Activated CD4-positive, alpha-beta memory T cell treated with anti-CD3 and anti-CD28 coated beads for 36 hours (primary cell): ENCODE measurements around the gene DAGLA. TPM values are rescaled to one million over a fixed set of nuclear protein-coding genes. Genes with fewer than 3 reads are reported as not detected.

Experiments used
- CTCF ChIA-PET: fragments of 350-600 bp; sonication (Branson Sonifier 250); formaldehyde crosslinking; loops from one replicate; lab custom pipeline; 2021; ENCODE audit warnings: antibody characterized with exemption, inconsistent platforms; lab: Charles Lee
- POLR2A ChIA-PET: fragments of 350-600 bp; sonication (Branson Sonifier 250); formaldehyde crosslinking; loops from one replicate; lab custom pipeline; 2021; ENCODE audit warnings: antibody characterized with exemption; lab: Charles Lee
- DNase-seq: peaks from one replicate; pipeline ENCODE4 v3.0.0-alpha.2; 2020
- H3K27ac Mint-ChIP-seq: one replicate; pipeline ENCODE4 v1.8.0; 2021; ENCODE audit warnings: mixed read lengths
- H3K27me3 Mint-ChIP-seq: one replicate; pipeline ENCODE4 v1.8.0; 2021; ENCODE audit warnings: mixed read lengths
- H3K36me3 Mint-ChIP-seq: one replicate; pipeline ENCODE4 v1.8.0; 2021; ENCODE audit warnings: mixed read lengths
- H3K4me1 Mint-ChIP-seq: one replicate; pipeline ENCODE4 v1.8.0; 2021; ENCODE audit warnings: low read depth, mixed read lengths
- H3K4me3 Mint-ChIP-seq: one replicate; pipeline ENCODE4 v1.8.0; 2021; ENCODE audit warnings: mild to moderate bottlenecking, mixed read lengths
- H3K9me3 Mint-ChIP-seq: one replicate; pipeline ENCODE4 v1.8.0; 2021; ENCODE audit warnings: mixed read lengths
- intact Hi-C: fragments of 100-400 bp; cut with micrococcal nuclease; formaldehyde crosslinking; loops from one replicate; pipeline ENCODE4 v1.15.1; 2023
- total RNA-seq, 2 experiments: library from RNA; stranded (reverse); gene quantifications; one replicate each; pipeline ENCODE4 v1.2.3, GENCODE V29; 2021

The DAGLA gene
- total RNA-seq, 2 experiments from 2014 or later = 0.12 to 0.15 TPM

- CTCF ChIA-PET = interaction anchor here (0.7 to 1.9 kb wide), 3 partner anchors 10 to 20 kb away, joined by 3 to 8 read pairs (median 5); no protein-coding TSS in a partner anchor
- peak; percentile 65 for DNase-seq
- H3K4me1 Mint-ChIP-seq = peaks cover 8% of the 10 kb centered on the region
- H3K9me3 Mint-ChIP-seq = no peaks in the 10 kb centered on the region
- intact Hi-C loops = loop anchor here (2.0 kb wide), 1 partner anchor 21 kb away; no protein-coding TSS in a partner anchor
- H3K27me3 Mint-ChIP-seq = peaks cover 2% of the 10 kb centered on the region
- no peaks in the 10 kb centered on the region for H3K36me3 Mint-ChIP-seq
- H3K4me3 Mint-ChIP-seq = peak overlapping the region; percentile 8
- H3K27ac Mint-ChIP-seq = no peak overlapping the region
- POLR2A ChIA-PET = interaction anchor here (0.7 kb wide), 1 partner anchor 10 kb away, joined by 3 read pairs; no protein-coding TSS in a partner anchor
These were observed 97.3 kb downstream of the DAGLA start for GRCh38 chr11:61777234-61778090.

- POLR2A ChIA-PET = no interaction called here
- H3K27ac Mint-ChIP-seq = no peak overlapping the region
- intact Hi-C loops = no loop called here
These were observed 98.2 kb downstream of the DAGLA start for GRCh38 chr11:61778357-61778886.

GRCh38 chr11:61778920-61779650 lies 98.9 kb downstream of the DAGLA start:
- intact Hi-C loops = no loop called here
- DNase-seq = no peak
- Mint-ChIP-seq H3K27me3 (peaks cover 2% of the 10 kb centered on the region), H3K4me3 (no peak overlapping the region), H3K36me3 (peaks cover 3% of the 10 kb centered on the region), H3K4me1 (peaks cover 5% of the 10 kb centered on the region), H3K9me3 (no peaks in the 10 kb centered on the region), H3K27ac (no peak overlapping the region)
- ChIA-PET CTCF (interaction anchor here (0.9 to 1.1 kb wide), 2 partner anchors 30 to 329 kb away, joined by 3 read pairs; no protein-coding TSS in a partner anchor), POLR2A (interaction anchor here (0.9 kb wide), 1 partner anchor 9 kb away, joined by 3 read pairs; no protein-coding TSS in a partner anchor)

More at GRCh38 chr11:61778357-61778886, 98.2 kb downstream of the DAGLA start:
- Mint-ChIP-seq H3K36me3 (no peaks in the 10 kb centered on the region), H3K9me3 (no peaks in the 10 kb centered on the region), H3K27me3 (peaks cover 2% of the 10 kb centered on the region), H3K4me3 (peak overlapping the region; percentile 5), H3K4me1 (peaks cover 5% of the 10 kb centered on the region)
- no peak for DNase-seq
- CTCF ChIA-PET = interaction anchor here (1.1 to 1.9 kb wide), 2 partner anchors 9 to 29 kb away, joined by 3 to 8 read pairs; no protein-coding TSS in a partner anchor

GRCh38 chr11:61779666-61780525 lies 99.7 kb downstream of the DAGLA start:
- H3K4me1 Mint-ChIP-seq = peaks cover 5% of the 10 kb centered on the region
- H3K4me3 Mint-ChIP-seq = no peak overlapping the region
- CTCF ChIA-PET = interaction anchor here (0.9 to 1.5 kb wide), 2 partner anchors 46 to 328 kb away, joined by 3 to 4 read pairs; no protein-coding TSS in a partner anchor
- no peak overlapping the region for H3K27ac Mint-ChIP-seq
- POLR2A ChIA-PET = interaction anchor here (0.9 to 1.2 kb wide), 2 partner anchors 8 to 13 kb away, joined by 3 read pairs; partner anchors contain the start of genes FEN1 and TMEM258
- no peaks in the 10 kb centered on the region for H3K9me3 Mint-ChIP-seq
- no peak for DNase-seq
- intact Hi-C loops = no loop called here
- H3K27me3 Mint-ChIP-seq = peaks cover 2% of the 10 kb centered on the region
- H3K36me3 Mint-ChIP-seq = peaks cover 8% of the 10 kb centered on the region

GRCh38 chr11:61780581-61781162 lies 100.5 kb downstream of the DAGLA start:
- H3K27me3 Mint-ChIP-seq = peaks cover 2% of the 10 kb centered on the region
- intact Hi-C loops = no loop called here
- no peak overlapping the region for H3K27ac Mint-ChIP-seq
- H3K9me3 Mint-ChIP-seq = no peaks in the 10 kb centered on the region
- ChIA-PET POLR2A (interaction anchor here (1.2 kb wide), 1 partner anchor 12 kb away, joined by 3 read pairs; the partner anchor contains the start of genes FEN1 and TMEM258), CTCF (interaction anchor here (0.8 to 1.5 kb wide), 3 partner anchors 16 to 47 kb away, joined by 3 to 4 read pairs (median 3); no protein-coding TSS in a partner anchor)
- no peak for DNase-seq
- peaks cover 5% of the 10 kb centered on the region for H3K4me1 Mint-ChIP-seq
- H3K36me3 Mint-ChIP-seq = peaks cover 9% of the 10 kb centered on the region
- no peak overlapping the region for H3K4me3 Mint-ChIP-seq

- no peak overlapping the region for H3K27ac Mint-ChIP-seq
- POLR2A ChIA-PET = no interaction called here
- CTCF ChIA-PET = interaction anchor here (1.3 kb wide), 1 partner anchor 15 kb away, joined by 3 read pairs; no protein-coding TSS in a partner anchor
- H3K36me3 Mint-ChIP-seq = peaks cover 12% of the 10 kb centered on the region
- H3K9me3 Mint-ChIP-seq = no peaks in the 10 kb centered on the region
- DNase-seq = no peak
- intact Hi-C loops = no loop called here
- H3K4me1 Mint-ChIP-seq = peaks cover 4% of the 10 kb centered on the region
- peaks cover under 1% of the 10 kb centered on the region for H3K27me3 Mint-ChIP-seq
- H3K4me3 Mint-ChIP-seq = no peak overlapping the region
These were observed 101.4 kb downstream of the DAGLA start for GRCh38 chr11:61781585-61781984.

- CTCF ChIA-PET = interaction anchor here (0.8 kb wide), 1 partner anchor 117 kb away, joined by 3 read pairs; no protein-coding TSS in a partner anchor
- Mint-ChIP-seq H3K4me1 (peaks cover 3% of the 10 kb centered on the region), H3K27ac (no peak overlapping the region)
These were observed 102.1 kb downstream of the DAGLA start for GRCh38 chr11:61782299-61782698.

GRCh38 chr11:61782841-61783240 lies 102.7 kb downstream of the DAGLA start:
- DNase-seq = no peak
- Mint-ChIP-seq H3K4me1 (peaks cover 3% of the 10 kb centered on the region), H3K9me3 (no peaks in the 10 kb centered on the region), H3K36me3 (peaks cover 16% of the 10 kb centered on the region), H3K27ac (no peak overlapping the region), H3K4me3 (no peak overlapping the region), H3K27me3 (no peaks in the 10 kb centered on the region)
- ChIA-PET CTCF (interaction anchor here (0.8 kb wide), 1 partner anchor 117 kb away, joined by 3 read pairs; no protein-coding TSS in a partner anchor), POLR2A (interaction anchor here (0.9 kb wide), 1 partner anchor 10 kb away, joined by 4 read pairs; the partner anchor contains the start of genes FEN1 and TMEM258)
- intact Hi-C loops = no loop called here

More at GRCh38 chr11:61782299-61782698, 102.1 kb downstream of the DAGLA start:
- Mint-ChIP-seq H3K9me3 (no peaks in the 10 kb centered on the region), H3K36me3 (peaks cover 13% of the 10 kb centered on the region), H3K27me3 (no peaks in the 10 kb centered on the region), H3K4me3 (no peak overlapping the region)
- no peak for DNase-seq
- intact Hi-C loops = no loop called here
- POLR2A ChIA-PET = interaction anchor here (0.9 kb wide), 1 partner anchor 11 kb away, joined by 4 read pairs; the partner anchor contains the start of genes FEN1 and TMEM258

GRCh38 chr11:61783717-61784505 lies 103.7 kb downstream of the DAGLA start:
- peaks cover 3% of the 10 kb centered on the region for H3K4me1 Mint-ChIP-seq
- peaks cover 22% of the 10 kb centered on the region for H3K36me3 Mint-ChIP-seq
- no peak for DNase-seq
- H3K4me3 Mint-ChIP-seq = no peak overlapping the region
- ChIA-PET POLR2A (interaction anchor here (0.6 kb wide), 1 partner anchor 643 kb away, joined by 3 read pairs; no protein-coding TSS in a partner anchor), CTCF (no interaction called here)
- intact Hi-C loops = no loop called here
- H3K27ac Mint-ChIP-seq = no peak overlapping the region
- no peaks in the 10 kb centered on the region for H3K9me3 Mint-ChIP-seq
- no peaks in the 10 kb centered on the region for H3K27me3 Mint-ChIP-seq

- CTCF ChIA-PET = no interaction called here
- H3K36me3 Mint-ChIP-seq = peaks cover 26% of the 10 kb centered on the region
- POLR2A ChIA-PET = no interaction called here
- no peak for DNase-seq
- no peaks in the 10 kb centered on the region for H3K9me3 Mint-ChIP-seq
- intact Hi-C loops = no loop called here
- H3K4me1 Mint-ChIP-seq = peaks cover 4% of the 10 kb centered on the region
- H3K27me3 Mint-ChIP-seq = no peaks in the 10 kb centered on the region
- H3K27ac Mint-ChIP-seq = no peak overlapping the region
- H3K4me3 Mint-ChIP-seq = no peak overlapping the region
These were observed 104.3 kb downstream of the DAGLA start for GRCh38 chr11:61784506-61784805.
